GM12878 (cell line): Measurements from ENCODE around the gene TRIM40. TPM values are rescaled to one million over a fixed set of nuclear protein-coding genes. Genes with fewer than 3 reads are reported as not detected.

ENCODE experiments used
- ATAC-seq: fragments of 200-7000 bp; cut with Tn5 transposase; 3 replicates; pipeline ENCODE4 v1.9.1; 2020; ENCODE audit warnings: mild to moderate bottlenecking, moderate library complexity
- BruUV-seq: library from RNA; stranded (reverse); fragments of 400-500 nt; replicated peaks from 2 replicates; lab custom pipeline; 2021; lab: Mats Ljungman, UMichigan
- CTCF ChIA-PET: fragments of 300-600 bp; sonication (Branson Sonifier 250); formaldehyde crosslinking; extraction: SDS; loops from one replicate; lab custom pipeline; 2021; ENCODE audit warnings: inconsistent platforms; lab: Yijun Ruan, JAX
- POLR2A ChIA-PET: fragments of 350-600 bp; formaldehyde crosslinking; extraction: SDS; loops from one replicate; lab custom pipeline; 2021; ENCODE audit warnings: inconsistent platforms; lab: Charles Lee
- RAD21 ChIA-PET: fragments of 300-600 bp; sonication (Branson Sonifier 250); formaldehyde crosslinking; loops from one replicate; lab custom pipeline; 2023; ENCODE audit warnings: antibody characterized with exemption; ENCODE audit not compliant: unreplicated experiment; lab: Charles Lee
- SMC1A ChIA-PET: fragments of 300-600 bp; sonication (Branson Sonifier 250); formaldehyde crosslinking; loops from one replicate; lab custom pipeline; 2023; ENCODE audit not compliant: unreplicated experiment, uncharacterized antibody; lab: Charles Lee
- DNase-seq: peaks from one replicate; pipeline ENCODE4 v3.0.0-alpha.2; 2011; ENCODE audit warnings: low read depth, low spot score
- FAIRE-seq: peaks from 3 replicates; lab custom pipeline; 2011; peaks lifted over from hg19 to GRCh38; lab: Jason Lieb, UNC
- H2AFZ ChIP-seq: 2 replicates; pipeline ENCODE4 v1.6.0; 2011; ENCODE audit warnings: low read depth, low read length, control low read depth; ENCODE audit not compliant: control insufficient read depth
- H3K27ac ChIP-seq: 2 replicates; pipeline ENCODE4 v1.5.1; 2011; ENCODE audit warnings: control low read depth; ENCODE audit not compliant: control insufficient read depth, insufficient read depth
- H3K27me3 ChIP-seq, 2 experiments: replicated peaks in 1 of 2; 2 replicates each; pipeline versions ENCODE4 v1.6.0 to v1.6.1; 2011; ENCODE audit warnings: low read length in 1 of 2; ENCODE audit not compliant: control insufficient read depth in 2 of 2, insufficient read depth in 2 of 2
- H3K36me3 ChIP-seq, 2 experiments: 2 replicates each; pipeline ENCODE4 v1.5.1; 2011; ENCODE audit warnings: low read length in 1 of 2; ENCODE audit not compliant: control insufficient read depth in 2 of 2, insufficient read depth in 2 of 2
- H3K4me1 ChIP-seq: 2 replicates; pipeline ENCODE4 v1.6.1; 2011; ENCODE audit warnings: mild to moderate bottlenecking, low read length, moderate library complexity, mixed read lengths; ENCODE audit not compliant: control insufficient read depth, insufficient read depth
- H3K4me2 ChIP-seq: 2 replicates; pipeline ENCODE4 v1.6.0; 2011; ENCODE audit warnings: control low read depth; ENCODE audit not compliant: control insufficient read depth, insufficient read depth
- H3K4me3 ChIP-seq: fragments of 200-600 bp; sonication (generic); 2 replicates; pipeline ENCODE4 v1.5.1; 2016
- H3K79me2 ChIP-seq: 2 replicates; pipeline ENCODE4 v1.6.0; 2011; ENCODE audit warnings: low read length; ENCODE audit not compliant: control insufficient read depth, insufficient read depth
- H3K9ac ChIP-seq: 2 replicates; pipeline ENCODE4 v1.8.0; 2011; ENCODE audit warnings: low read length, control low read depth, mixed read lengths; ENCODE audit not compliant: control insufficient read depth, insufficient read depth
- H3K9me3 ChIP-seq: replicated peaks from 3 replicates; pipeline ENCODE4 v1.5.1; 2011; ENCODE audit warnings: mild to moderate bottlenecking, low read length; ENCODE audit not compliant: control insufficient read depth, insufficient read depth
- H4K20me1 ChIP-seq: 2 replicates; pipeline ENCODE4 v1.6.0; 2011; ENCODE audit not compliant: control insufficient read depth, insufficient read depth
- ATF7 ChIP-seq: fragments of 450-650 bp; IDR thresholded peaks from 2 replicates; pipeline ENCODE4 v1.6.1; 2016; ENCODE audit warnings: low read depth, mild to moderate bottlenecking
- E2F8 ChIP-seq: fragments of 450-650 bp; IDR thresholded peaks from 2 replicates; pipeline ENCODE4 v1.6.1; 2018; ENCODE audit warnings: mild to moderate bottlenecking, low read depth, moderate library complexity; ENCODE audit not compliant: partially characterized antibody
- MTA2 ChIP-seq: fragments of 450-650 bp; IDR thresholded peaks from 2 replicates; pipeline ENCODE4 v1.6.1; 2016; ENCODE audit warnings: low read depth, mild to moderate bottlenecking, moderate library complexity
- NR2C1 ChIP-seq: fragments of 450-650 bp; IDR thresholded peaks from 2 replicates; pipeline ENCODE4 v1.6.1; 2017; ENCODE audit warnings: antibody characterized with exemption, mild to moderate bottlenecking, moderate library complexity
- NR2C2 ChIP-seq: IDR thresholded peaks from 2 replicates; pipeline ENCODE4 v1.6.1; 2011; ENCODE audit warnings: borderline replicate concordance, low read depth; ENCODE audit not compliant: control insufficient read depth, insufficient read length
- NR2F1 ChIP-seq: fragments of 450-650 bp; conservative IDR thresholded peaks from 2 replicates; pipeline ENCODE4 v1.6.1; 2017; ENCODE audit warnings: mild to moderate bottlenecking
- POLR2AphosphoS5 ChIP-seq: IDR thresholded peaks from 2 replicates; pipeline ENCODE4 v1.6.1; 2011; ENCODE audit warnings: mild to moderate bottlenecking, low read length, inconsistent platforms
- RBBP5 ChIP-seq: fragments of 200-600 bp; sonication (generic); conservative IDR thresholded peaks from 2 replicates; pipeline ENCODE4 v1.6.1; 2016
- SKIL ChIP-seq: fragments of 450-650 bp; IDR thresholded peaks from 2 replicates; pipeline ENCODE4 v1.6.1; 2017; ENCODE audit warnings: mild to moderate bottlenecking, low read depth, inconsistent platforms; ENCODE audit not compliant: poor library complexity, severe bottlenecking
- SREBF1 ChIP-seq: IDR thresholded peaks from 2 replicates; pipeline ENCODE4 v1.6.1; 2012; ENCODE audit warnings: mild to moderate bottlenecking, low read length
- STAT1 ChIP-seq: fragments of 450-650 bp; conservative IDR thresholded peaks from 2 replicates; pipeline ENCODE4 v1.6.1; 2014; ENCODE audit warnings: antibody characterized with exemption, mild to moderate bottlenecking
- STAT3 ChIP-seq: IDR thresholded peaks from 2 replicates; pipeline ENCODE4 v1.6.1; 2011; ENCODE audit warnings: low read depth, low read length, improper control_type of control experiment
- SUPT20H ChIP-seq: IDR thresholded peaks from 2 replicates; pipeline ENCODE4 v1.6.1; 2011; ENCODE audit warnings: low read depth, mild to moderate bottlenecking, low read length, moderate library complexity, borderline replicate concordance; ENCODE audit not compliant: control insufficient read depth
- TAF1 ChIP-seq: IDR thresholded peaks from 2 replicates; pipeline ENCODE4 v1.6.1; 2011; ENCODE audit warnings: mild to moderate bottlenecking, low read depth, low read length, borderline replicate concordance
- TBL1XR1 ChIP-seq: IDR thresholded peaks from 2 replicates; pipeline ENCODE4 v1.6.1; 2012; ENCODE audit warnings: low read depth, low read length, improper control_type of control experiment
- ZNF24 ChIP-seq: fragments of 450-650 bp; IDR thresholded peaks from 2 replicates; pipeline ENCODE4 v1.6.1; 2017; ENCODE audit warnings: antibody characterized with exemption, mild to moderate bottlenecking
- ZNF274 ChIP-seq: IDR thresholded peaks from one replicate; pipeline ENCODE4 v1.8.0; 2011; ENCODE audit not compliant: insufficient read length, insufficient read depth
- WGBS: methylation state at CpG from one replicate; pipeline ENCODE4 v1.1.6; 2016; ENCODE audit warnings: low lambda C conversion rate; ENCODE audit not compliant: insufficient replicate concordance, insufficient coverage; ENCODE audit errors: missing lambda C conversion rate; 5-methylcytosine and 5-hydroxymethylcytosine counted together
- in situ Hi-C: fragments of 300-500 bp; cut with MboI; formaldehyde crosslinking; loops from 9 replicates; pipeline ENCODE4 v1.14.3; 2018; ENCODE audit warnings: mixed read lengths
- intact Hi-C: fragments of 100-400 bp; cut with micrococcal nuclease; formaldehyde crosslinking; loops from one replicate; pipeline ENCODE4 v1.14.2; 2022; ENCODE audit not compliant: unreplicated experiment
- polyA plus RNA-seq, 11 experiments: library from polyadenylated mRNA; depleted of rRNA in 4 of 11; unstranded in 6 of 11; stranded (reverse) in 5 of 11; fragments of >200 nt; fragmentation: Nextera tagmentation in 4 of 11; fragmentation: Illumina TruSeq in 1 of 11; extraction: Ambion mirVana in 4 of 11; extraction: Trizol in 1 of 11; gene quantifications; 1 replicate in 1 of 11; 2 replicates in 10 of 11; pipeline versions ENCODE4 v1.2.1 to v1.2.3, GENCODE V29; 2011 to 2016; ENCODE audit warnings: inconsistent platforms in 2 of 11, missing spikeins in 2 of 11, low read depth in 1 of 11
- total RNA-seq, 4 experiments: library from RNA; depleted of rRNA in 3 of 4; stranded (reverse); fragments of >200 nt in 3 of 4; fragmentation: Illumina TruSeq in 1 of 4; extraction: Trizol in 1 of 4; gene quantifications; 2 replicates each; pipeline versions ENCODE4 v1.2.1 to v1.2.3, GENCODE V29; 2013 to 2021
- TF ChIP-seq, protein P1 (sequence below): IDR thresholded peaks from 2 replicates; pipeline ENCODE4 v1.6.1; 2012; ENCODE audit warnings: mild to moderate bottlenecking, low read depth, low read length

The TRIM40 gene
- total and polyA plus RNA-seq, 10 of the 15 experiments (the other 5 are each of a cell fraction or from before 2014, with no cell fraction given): not detected

DNA sequence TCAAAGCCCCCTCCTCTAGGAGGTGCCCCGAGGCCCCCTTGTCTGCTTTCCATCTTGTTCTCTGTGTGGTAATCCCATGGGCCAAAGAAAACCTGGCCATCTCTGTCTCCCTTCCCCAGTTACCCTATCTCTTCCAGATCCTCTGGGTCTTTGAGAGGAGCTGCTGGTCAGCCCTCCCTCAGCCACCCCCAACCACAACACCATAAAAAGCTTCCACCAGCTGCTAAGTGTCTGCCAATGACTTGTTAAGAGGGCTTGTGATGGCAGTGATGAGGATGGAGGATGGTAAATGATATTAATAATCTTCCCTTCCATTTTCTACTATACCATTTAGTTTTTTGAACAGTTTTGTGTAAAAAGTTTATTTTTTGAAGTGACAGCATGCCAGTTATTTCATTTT, 60.0 kb downstream of the TRIM40 start:
- Histone ChIP-seq H3K4me2 (no peak overlapping the region), H3K4me3 (no peak overlapping the region), H3K27ac (no peak overlapping the region), H2AFZ (no peak overlapping the region), H3K27me3 (no peaks in the 10 kb centered on the region), H3K9me3 (no peaks in the 10 kb centered on the region), H3K79me2 (peaks cover 7% of the 10 kb centered on the region), H3K4me1 (peaks cover 8% of the 10 kb centered on the region), H3K36me3 (peaks cover 37 to 44% of the 10 kb centered on the region in 2 experiments), H3K9ac (no peak overlapping the region), H4K20me1 (peaks cover 9% of the 10 kb centered on the region; the same call in 1 of the 2 replicates)
- DNase-seq (no peak), FAIRE-seq (no peak), ATAC-seq (no peak)
- ChIA-PET POLR2A (interaction anchor here (0.6 kb wide), 1 partner anchor 515 kb away, joined by 3 read pairs; the partner anchor contains the start of gene ZFP57), RAD21 (no interaction called here), SMC1A (interaction anchor here (0.7 kb wide), 2 partner anchors 207 to 846 kb away, joined by 3 read pairs; no protein-coding TSS in a partner anchor), CTCF (interaction anchor here (0.9 kb wide), 1 partner anchor 31 kb away, joined by 3 read pairs; no protein-coding TSS in a partner anchor)
- intact Hi-C loops: no loop called here
- in situ Hi-C loops: no loop called here
- BruUV-seq: no TSS peak
- 92% methylated on average over 1 of the region's 1 CpG for WGBS
- no peak for TF ChIP-seq TAF1
- TF ChIP-seq E2F8: no peak
- no peak for TF ChIP-seq NR2F1
- TF ChIP-seq POLR2AphosphoS5: no peak
- TF ChIP-seq NR2C2: no peak
- no peak for TF ChIP-seq TBL1XR1
- TF ChIP-seq STAT1: no peak
- no peak for TF ChIP-seq ZNF274
- TF ChIP-seq SKIL: no peak
- TF ChIP-seq, protein P1, sequence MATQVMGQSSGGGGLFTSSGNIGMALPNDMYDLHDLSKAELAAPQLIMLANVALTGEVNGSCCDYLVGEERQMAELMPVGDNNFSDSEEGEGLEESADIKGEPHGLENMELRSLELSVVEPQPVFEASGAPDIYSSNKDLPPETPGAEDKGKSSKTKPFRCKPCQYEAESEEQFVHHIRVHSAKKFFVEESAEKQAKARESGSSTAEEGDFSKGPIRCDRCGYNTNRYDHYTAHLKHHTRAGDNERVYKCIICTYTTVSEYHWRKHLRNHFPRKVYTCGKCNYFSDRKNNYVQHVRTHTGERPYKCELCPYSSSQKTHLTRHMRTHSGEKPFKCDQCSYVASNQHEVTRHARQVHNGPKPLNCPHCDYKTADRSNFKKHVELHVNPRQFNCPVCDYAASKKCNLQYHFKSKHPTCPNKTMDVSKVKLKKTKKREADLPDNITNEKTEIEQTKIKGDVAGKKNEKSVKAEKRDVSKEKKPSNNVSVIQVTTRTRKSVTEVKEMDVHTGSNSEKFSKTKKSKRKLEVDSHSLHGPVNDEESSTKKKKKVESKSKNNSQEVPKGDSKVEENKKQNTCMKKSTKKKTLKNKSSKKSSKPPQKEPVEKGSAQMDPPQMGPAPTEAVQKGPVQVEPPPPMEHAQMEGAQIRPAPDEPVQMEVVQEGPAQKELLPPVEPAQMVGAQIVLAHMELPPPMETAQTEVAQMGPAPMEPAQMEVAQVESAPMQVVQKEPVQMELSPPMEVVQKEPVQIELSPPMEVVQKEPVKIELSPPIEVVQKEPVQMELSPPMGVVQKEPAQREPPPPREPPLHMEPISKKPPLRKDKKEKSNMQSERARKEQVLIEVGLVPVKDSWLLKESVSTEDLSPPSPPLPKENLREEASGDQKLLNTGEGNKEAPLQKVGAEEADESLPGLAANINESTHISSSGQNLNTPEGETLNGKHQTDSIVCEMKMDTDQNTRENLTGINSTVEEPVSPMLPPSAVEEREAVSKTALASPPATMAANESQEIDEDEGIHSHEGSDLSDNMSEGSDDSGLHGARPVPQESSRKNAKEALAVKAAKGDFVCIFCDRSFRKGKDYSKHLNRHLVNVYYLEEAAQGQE: no peak
- no peak for TF ChIP-seq NR2C1
- TF ChIP-seq ZNF24: no peak
- no peak for TF ChIP-seq MTA2
- TF ChIP-seq STAT3: no peak
- TF ChIP-seq RBBP5: no peak
- no peak for TF ChIP-seq SUPT20H
- no peak for TF ChIP-seq ATF7
- no peak for TF ChIP-seq SREBF1
